Neural crest cell (in vitro differentiated cells): ENCODE results near the gene DGKG. TPM values are rescaled to one million over a fixed set of nuclear protein-coding genes. Genes with fewer than 3 reads are reported as not detected.

Experiments
- DNase-seq: peaks from one replicate; pipeline ENCODE4 v3.0.0; 2021; ENCODE audit warnings: low read depth, mixed read lengths, low spot score
- H3K27ac Mint-ChIP-seq: one replicate; pipeline ENCODE4 v1.8.0; 2021; ENCODE audit warnings: mild to moderate bottlenecking, mixed read lengths; ENCODE audit not compliant: unreplicated experiment
- H3K27me3 Mint-ChIP-seq: 2 replicates; pipeline ENCODE4 v1.8.0; 2021; ENCODE audit warnings: low read depth, mild to moderate bottlenecking, mixed read lengths
- H3K36me3 Mint-ChIP-seq: 2 replicates; pipeline ENCODE4 v1.8.0; 2021; ENCODE audit warnings: low read depth, mild to moderate bottlenecking, mixed read lengths
- H3K4me1 Mint-ChIP-seq: 2 replicates; pipeline ENCODE4 v1.8.0; 2021; ENCODE audit warnings: mixed read lengths
- H3K4me3 Mint-ChIP-seq: one replicate; pipeline ENCODE4 v1.8.0; 2021; ENCODE audit warnings: mild to moderate bottlenecking, mixed read lengths
- H3K9me3 Mint-ChIP-seq: 2 replicates; pipeline ENCODE4 v1.8.0; 2021; ENCODE audit warnings: mixed read lengths
- total RNA-seq: library from RNA; stranded (reverse); gene quantifications from 2 replicates; pipeline ENCODE4 v1.2.1, GENCODE V29; 2021
- TF ChIP-seq, protein P1 (sequence below): fragments of 200-600 bp; sonication (generic); conservative IDR thresholded peaks from 2 replicates; pipeline ENCODE4 v1.5.0; 2021; ENCODE audit warnings: antibody characterized with exemption, mild to moderate bottlenecking

The DGKG gene
- total RNA-seq, 1 donor from 2014 or later = not detected

DNA sequence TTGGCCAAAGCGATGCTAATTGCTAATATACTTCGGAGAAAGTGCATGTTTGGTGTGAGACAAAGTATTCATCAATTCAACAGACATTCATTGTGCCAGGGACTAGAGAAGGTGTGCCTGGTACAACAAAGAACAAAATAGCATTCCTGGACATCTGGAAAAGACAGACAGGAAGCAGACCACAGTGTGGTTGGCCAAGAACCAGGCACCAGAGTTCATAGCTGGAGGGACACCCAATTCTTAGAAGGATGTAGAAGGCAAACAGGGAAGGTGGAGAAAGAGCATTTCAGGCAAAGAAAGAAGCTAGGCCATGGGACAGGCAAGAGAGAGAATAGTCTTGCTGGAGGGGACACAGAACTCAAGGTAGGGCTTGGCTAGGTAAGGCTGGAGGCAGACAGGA is 147.4 kb downstream of the DGKG start:
- TF ChIP-seq, protein P1, sequence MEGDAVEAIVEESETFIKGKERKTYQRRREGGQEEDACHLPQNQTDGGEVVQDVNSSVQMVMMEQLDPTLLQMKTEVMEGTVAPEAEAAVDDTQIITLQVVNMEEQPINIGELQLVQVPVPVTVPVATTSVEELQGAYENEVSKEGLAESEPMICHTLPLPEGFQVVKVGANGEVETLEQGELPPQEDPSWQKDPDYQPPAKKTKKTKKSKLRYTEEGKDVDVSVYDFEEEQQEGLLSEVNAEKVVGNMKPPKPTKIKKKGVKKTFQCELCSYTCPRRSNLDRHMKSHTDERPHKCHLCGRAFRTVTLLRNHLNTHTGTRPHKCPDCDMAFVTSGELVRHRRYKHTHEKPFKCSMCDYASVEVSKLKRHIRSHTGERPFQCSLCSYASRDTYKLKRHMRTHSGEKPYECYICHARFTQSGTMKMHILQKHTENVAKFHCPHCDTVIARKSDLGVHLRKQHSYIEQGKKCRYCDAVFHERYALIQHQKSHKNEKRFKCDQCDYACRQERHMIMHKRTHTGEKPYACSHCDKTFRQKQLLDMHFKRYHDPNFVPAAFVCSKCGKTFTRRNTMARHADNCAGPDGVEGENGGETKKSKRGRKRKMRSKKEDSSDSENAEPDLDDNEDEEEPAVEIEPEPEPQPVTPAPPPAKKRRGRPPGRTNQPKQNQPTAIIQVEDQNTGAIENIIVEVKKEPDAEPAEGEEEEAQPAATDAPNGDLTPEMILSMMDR = no peak
- H3K36me3 Mint-ChIP-seq = no peaks in the 10 kb centered on the region
- H3K27me3 Mint-ChIP-seq = peaks cover 5% of the 10 kb centered on the region
- DNase-seq = no peak
- no peak overlapping the region for H3K4me3 Mint-ChIP-seq
- H3K4me1 Mint-ChIP-seq = peaks cover 70% of the 10 kb centered on the region
- H3K27ac Mint-ChIP-seq = no peak overlapping the region
- H3K9me3 Mint-ChIP-seq = no peaks in the 10 kb centered on the region

DNA sequence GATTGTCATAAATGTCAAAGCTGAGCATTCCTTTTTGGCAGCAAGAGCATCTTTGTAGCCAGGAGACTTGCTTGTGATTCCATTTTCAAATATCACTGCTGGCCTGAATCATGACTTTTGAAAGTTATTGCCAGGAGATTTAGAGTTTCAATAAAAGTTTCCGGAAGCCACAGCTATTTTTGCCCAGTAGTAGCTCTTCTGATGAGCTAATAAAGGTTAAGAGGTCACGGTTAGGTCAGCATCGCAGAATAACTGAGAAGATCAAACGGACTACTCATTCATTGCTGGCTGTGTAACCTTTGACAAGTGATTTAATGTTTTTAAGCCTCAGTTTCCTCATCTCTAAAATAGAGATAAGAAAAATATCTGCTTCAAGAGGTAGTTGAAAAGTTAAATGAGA is 148.1 kb downstream of the DGKG start:
- Mint-ChIP-seq H3K4me3 (no peak overlapping the region), H3K4me1 (peaks cover 70% of the 10 kb centered on the region), H3K36me3 (no peaks in the 10 kb centered on the region), H3K9me3 (no peaks in the 10 kb centered on the region), H3K27me3 (peaks cover 2% of the 10 kb centered on the region), H3K27ac (no peak overlapping the region)
- no peak for DNase-seq
- TF ChIP-seq, protein P1 = no peak

DNA sequence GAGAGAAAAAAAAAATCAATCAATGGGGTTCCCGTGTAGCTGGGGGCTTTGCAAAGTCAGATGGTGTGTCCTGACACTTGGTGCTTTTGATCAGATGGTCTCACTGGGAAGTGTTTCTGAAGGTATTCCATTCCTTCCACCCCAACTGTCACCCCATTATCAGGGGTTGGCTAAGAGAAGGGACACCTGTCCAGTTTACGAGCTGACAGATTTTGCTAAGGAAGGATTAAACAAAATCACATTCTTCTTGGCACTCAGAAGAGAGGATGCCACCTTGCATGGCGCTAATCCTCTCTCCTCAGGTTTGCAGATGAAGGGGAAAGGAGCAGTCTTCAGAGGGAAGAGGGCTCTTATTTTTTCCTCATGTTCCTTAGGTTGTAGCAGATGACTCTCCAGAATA is 149.4 kb downstream of the DGKG start:
- TF ChIP-seq, protein P1 = no peak
- H3K4me1 Mint-ChIP-seq = peaks cover 71% of the 10 kb centered on the region

DNA sequence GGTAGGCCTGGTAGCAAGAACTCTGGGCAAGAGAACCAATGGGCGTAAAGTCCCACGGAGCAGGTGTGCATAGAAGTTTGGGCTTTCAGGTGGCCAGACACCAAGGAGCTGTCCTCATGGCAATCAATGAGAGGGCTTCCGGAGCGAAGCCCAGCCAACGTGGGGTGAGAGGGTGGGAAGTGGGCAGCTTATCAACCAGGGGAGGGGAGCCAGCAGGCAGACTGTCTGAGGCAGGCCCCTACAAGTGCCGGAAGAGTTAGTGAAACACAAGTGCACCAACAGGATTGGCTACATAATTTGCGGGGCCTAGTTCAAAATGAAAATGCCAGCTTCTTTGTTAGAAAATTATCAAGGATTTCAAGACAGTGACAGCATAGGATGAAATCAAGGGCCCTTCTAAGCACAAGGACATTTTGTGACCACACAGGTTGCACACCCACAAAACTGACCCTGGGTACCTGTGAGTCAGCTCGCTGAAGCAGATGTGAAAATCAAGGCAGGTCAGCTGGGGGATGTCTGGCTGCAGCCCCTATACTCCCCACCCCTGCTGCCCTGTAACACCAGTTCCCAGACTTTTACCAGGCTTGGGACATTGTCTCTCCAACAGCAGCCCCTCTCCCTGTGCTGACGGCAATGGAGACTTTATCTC is 151.1 kb downstream of the DGKG start:
- Mint-ChIP-seq H3K9me3 (no peaks in the 10 kb centered on the region), H3K4me1 (peaks cover 56% of the 10 kb centered on the region), H3K27me3 (no peaks in the 10 kb centered on the region), H3K27ac (peak overlapping the region; percentile 98), H3K36me3 (no peaks in the 10 kb centered on the region), H3K4me3 (peak overlapping the region; percentile 47)
- TF ChIP-seq, protein P1 = no peak
- no peak for DNase-seq

More for the DNA sequence above, 149.4 kb downstream of the DGKG start:
- no peak overlapping the region for H3K4me3 Mint-ChIP-seq
- no peaks in the 10 kb centered on the region for H3K36me3 Mint-ChIP-seq
- no peaks in the 10 kb centered on the region for H3K9me3 Mint-ChIP-seq
- H3K27me3 Mint-ChIP-seq = no peaks in the 10 kb centered on the region
- no peak for DNase-seq
- no peak overlapping the region for H3K27ac Mint-ChIP-seq

GRCh38 chr3:186209810-186210752 is 152.0 kb downstream of the DGKG start:
- H3K4me3 Mint-ChIP-seq = peak overlapping the region; percentile 47

More at GRCh38 chr3:186209810-186210752, 152.0 kb downstream of the DGKG start:
- Mint-ChIP-seq H3K27ac (peak overlapping the region; percentile 98), H3K36me3 (no peaks in the 10 kb centered on the region), H3K4me1 (peaks cover 52% of the 10 kb centered on the region), H3K27me3 (no peaks in the 10 kb centered on the region), H3K9me3 (no peaks in the 10 kb centered on the region)
- TF ChIP-seq, protein P1 = no peak
- DNase-seq = peak; percentile 36
